ENCODE data around the gene RTTN. TPM values are rescaled to one million over a fixed set of nuclear protein-coding genes. Genes with fewer than 3 reads are reported as not detected.

The RTTN gene
- total RNA-seq, 2 experiments from 2014 or later: 19.8 to 29.7 TPM

DNA sequence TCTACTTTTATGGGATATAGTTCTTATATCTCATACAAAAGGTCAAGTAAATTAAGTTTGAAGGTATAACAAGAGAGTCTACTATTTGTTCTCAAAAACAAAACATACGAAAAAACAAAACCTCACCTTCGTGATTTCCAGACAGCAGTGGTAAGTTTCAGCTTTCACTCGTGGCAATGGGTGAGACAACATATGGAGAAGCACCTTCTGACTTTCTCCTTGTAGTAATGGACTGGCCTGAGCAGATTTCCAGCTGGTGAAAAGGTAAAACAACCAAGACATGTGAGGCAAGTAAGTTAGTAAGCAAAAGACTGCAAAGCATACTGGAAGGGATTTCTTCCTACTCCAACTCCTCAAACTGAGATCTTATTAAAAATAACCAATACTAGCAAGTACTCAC is 39.6 kb downstream of the RTTN start:
- H4K20me1 ChIP-seq (ENCODE audit: insufficient read depth, low read length): no peaks in the 10 kb centered on the region
- intact Hi-C loops (cut with micrococcal nuclease; ENCODE audit: unreplicated experiment): no loop called here
- H2AFZ ChIP-seq (ENCODE audit: low read length): no peak overlapping the region
- TF ChIP-seq, protein P1, sequence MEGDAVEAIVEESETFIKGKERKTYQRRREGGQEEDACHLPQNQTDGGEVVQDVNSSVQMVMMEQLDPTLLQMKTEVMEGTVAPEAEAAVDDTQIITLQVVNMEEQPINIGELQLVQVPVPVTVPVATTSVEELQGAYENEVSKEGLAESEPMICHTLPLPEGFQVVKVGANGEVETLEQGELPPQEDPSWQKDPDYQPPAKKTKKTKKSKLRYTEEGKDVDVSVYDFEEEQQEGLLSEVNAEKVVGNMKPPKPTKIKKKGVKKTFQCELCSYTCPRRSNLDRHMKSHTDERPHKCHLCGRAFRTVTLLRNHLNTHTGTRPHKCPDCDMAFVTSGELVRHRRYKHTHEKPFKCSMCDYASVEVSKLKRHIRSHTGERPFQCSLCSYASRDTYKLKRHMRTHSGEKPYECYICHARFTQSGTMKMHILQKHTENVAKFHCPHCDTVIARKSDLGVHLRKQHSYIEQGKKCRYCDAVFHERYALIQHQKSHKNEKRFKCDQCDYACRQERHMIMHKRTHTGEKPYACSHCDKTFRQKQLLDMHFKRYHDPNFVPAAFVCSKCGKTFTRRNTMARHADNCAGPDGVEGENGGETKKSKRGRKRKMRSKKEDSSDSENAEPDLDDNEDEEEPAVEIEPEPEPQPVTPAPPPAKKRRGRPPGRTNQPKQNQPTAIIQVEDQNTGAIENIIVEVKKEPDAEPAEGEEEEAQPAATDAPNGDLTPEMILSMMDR (conservative IDR thresholded peaks at IDR 0.05; ENCODE audit: low read length): no peak
- TF ChIP-seq EZH2phosphoT487 (IDR thresholded peaks at IDR 0.05; ENCODE audit: borderline replicate concordance, low read depth, low read length): no peak
- no peak overlapping the region for H3K4me3 ChIP-seq (ENCODE audit: low read depth, low read length, poor library complexity, severe bottlenecking)
- no peaks in the 10 kb centered on the region for H3K79me2 ChIP-seq (ENCODE audit: insufficient read depth, low read depth, low read length)
- BruUV-seq (replicated peaks): no TSS peak
- H3K9me3 ChIP-seq (ENCODE audit: low read length): no peaks in the 10 kb centered on the region
- no peak for DNase-seq (ENCODE audit: low spot score)
- CTCF ChIA-PET (ENCODE audit: unreplicated experiment): no interaction called here
- peaks cover 37% of the 10 kb centered on the region for H3K36me3 ChIP-seq (ENCODE audit: insufficient read depth, low read length)
- no peaks in the 10 kb centered on the region for H3K4me1 ChIP-seq (ENCODE audit: insufficient read depth, low read length, poor library complexity, severe bottlenecking)
- POLR2A ChIA-PET: interaction anchor here (0.8 kb wide), 1 partner anchor 19 kb away, joined by 3 read pairs; no protein-coding TSS in a partner anchor
- H3K9me2 ChIP-seq (ENCODE audit: insufficient read depth, low read length): no peaks in the 10 kb centered on the region
- H3K4me2 ChIP-seq (ENCODE audit: low read length): no peak overlapping the region
- H3K27ac ChIP-seq (ENCODE audit: low read depth, low read length, poor library complexity, severe bottlenecking): no peak overlapping the region

DNA sequence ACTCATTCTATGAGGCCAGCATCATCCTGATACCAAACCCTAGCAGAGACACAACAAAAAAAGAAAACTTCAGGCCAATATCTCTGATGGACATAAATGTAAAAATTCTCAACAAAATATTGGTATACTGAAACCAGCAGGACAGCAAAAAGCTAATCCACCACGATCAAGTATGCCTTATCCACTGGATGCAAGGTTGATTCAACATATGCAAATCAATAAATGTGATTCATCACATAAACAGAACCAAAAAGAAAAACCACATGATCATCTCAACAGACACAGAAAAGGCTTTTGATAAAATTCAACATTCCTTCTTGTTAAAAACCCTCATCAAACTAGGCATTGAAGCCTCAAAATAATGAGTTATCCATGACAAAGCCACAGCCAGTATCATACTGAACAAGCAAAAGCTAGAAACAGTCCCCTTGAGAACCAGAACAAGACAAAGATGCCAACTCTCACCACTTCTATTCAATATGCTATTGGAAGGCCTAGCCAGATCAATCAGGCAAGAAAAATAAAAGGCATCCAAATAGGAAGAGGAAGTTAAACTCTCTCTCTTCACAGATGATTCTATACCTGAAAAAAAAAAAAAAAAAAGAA is 45.3 kb downstream of the RTTN start:
- Histone ChIP-seq H3K79me2 (ENCODE audit: insufficient read depth, low read depth, low read length) (no peaks in the 10 kb centered on the region), H3K4me2 (ENCODE audit: low read length) (no peak overlapping the region), H3K36me3 (ENCODE audit: insufficient read depth, low read length) (peaks cover 47% of the 10 kb centered on the region), H3K9me2 (ENCODE audit: insufficient read depth, low read length) (no peaks in the 10 kb centered on the region), H3K9me3 (ENCODE audit: low read length) (no peaks in the 10 kb centered on the region), H3K4me1 (ENCODE audit: insufficient read depth, low read length, poor library complexity, severe bottlenecking) (no peaks in the 10 kb centered on the region), H4K20me1 (ENCODE audit: insufficient read depth, low read length) (no peaks in the 10 kb centered on the region), H3K4me3 (ENCODE audit: low read depth, low read length, poor library complexity, severe bottlenecking) (no peak overlapping the region), H3K27ac (ENCODE audit: low read depth, low read length, poor library complexity, severe bottlenecking) (no peak overlapping the region), H2AFZ (ENCODE audit: low read length) (no peak overlapping the region)
- intact Hi-C loops (cut with micrococcal nuclease; ENCODE audit: unreplicated experiment): no loop called here
- CTCF ChIA-PET (ENCODE audit: unreplicated experiment): no interaction called here
- no peak for TF ChIP-seq EZH2phosphoT487 (IDR thresholded peaks at IDR 0.05; ENCODE audit: borderline replicate concordance, low read depth, low read length)
- TF ChIP-seq, protein P1 (conservative IDR thresholded peaks at IDR 0.05; ENCODE audit: low read length): no peak
- no peak for DNase-seq (ENCODE audit: low spot score)
- POLR2A ChIA-PET: interaction anchor here (0.7 kb wide), 1 partner anchor 34 kb away, joined by 4 read pairs; no protein-coding TSS in a partner anchor
- BruUV-seq (replicated peaks): no TSS peak

DNA sequence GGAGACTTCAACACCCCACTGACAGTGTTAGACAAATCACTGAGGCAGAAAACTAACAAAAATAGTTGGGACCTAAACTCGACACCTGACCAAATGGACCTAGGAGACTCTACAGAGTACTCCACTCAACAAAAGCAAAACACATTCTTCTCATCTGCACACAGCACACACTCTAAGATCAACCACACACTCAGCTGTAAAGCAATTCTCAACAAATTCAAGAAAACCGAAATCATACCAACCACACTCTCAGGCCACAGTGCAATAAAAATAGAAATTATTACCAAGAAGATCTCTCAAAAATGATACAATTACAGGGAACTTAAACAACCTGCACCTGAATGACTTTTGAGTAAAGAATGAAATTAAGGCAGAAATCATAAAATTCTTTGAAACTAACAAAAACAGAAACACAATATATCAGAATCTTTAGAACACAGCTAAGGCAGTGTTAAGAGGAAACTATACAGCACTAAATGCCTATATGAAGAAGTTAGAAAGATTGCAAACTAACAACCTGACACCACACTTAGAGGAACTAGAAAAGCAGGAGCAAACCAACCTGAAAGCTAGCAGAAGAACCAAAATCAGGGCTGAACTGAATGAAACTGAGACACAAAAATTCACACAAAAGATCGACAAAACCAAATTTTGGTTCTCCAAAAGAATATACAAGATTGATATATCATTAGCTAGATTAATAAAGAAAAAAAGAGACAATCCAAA is 46.3 kb downstream of the RTTN start:
- Histone ChIP-seq H2AFZ (ENCODE audit: low read length) (no peak overlapping the region), H3K36me3 (ENCODE audit: insufficient read depth, low read length) (peaks cover 41% of the 10 kb centered on the region), H3K9me2 (ENCODE audit: insufficient read depth, low read length) (no peaks in the 10 kb centered on the region), H3K4me2 (ENCODE audit: low read length) (no peak overlapping the region), H3K4me1 (ENCODE audit: insufficient read depth, low read length, poor library complexity, severe bottlenecking) (no peaks in the 10 kb centered on the region), H3K27ac (ENCODE audit: low read depth, low read length, poor library complexity, severe bottlenecking) (no peak overlapping the region), H4K20me1 (ENCODE audit: insufficient read depth, low read length) (no peaks in the 10 kb centered on the region), H3K4me3 (ENCODE audit: low read depth, low read length, poor library complexity, severe bottlenecking) (no peak overlapping the region), H3K79me2 (ENCODE audit: insufficient read depth, low read depth, low read length) (no peaks in the 10 kb centered on the region), H3K9me3 (ENCODE audit: low read length) (no peaks in the 10 kb centered on the region)
- no peak for TF ChIP-seq EZH2phosphoT487 (IDR thresholded peaks at IDR 0.05; ENCODE audit: borderline replicate concordance, low read depth, low read length)
- TF ChIP-seq, protein P1 (conservative IDR thresholded peaks at IDR 0.05; ENCODE audit: low read length): no peak
- BruUV-seq (replicated peaks): no TSS peak
- intact Hi-C loops (cut with micrococcal nuclease; ENCODE audit: unreplicated experiment): no loop called here
- CTCF ChIA-PET (ENCODE audit: unreplicated experiment): no interaction called here
- DNase-seq (ENCODE audit: low spot score): no peak
- POLR2A ChIA-PET: no interaction called here

All from OCI-LY7 (cell line).